ENCODE results near the gene MCTP1. TPM values are rescaled to one million over a fixed set of nuclear protein-coding genes. Genes with fewer than 3 reads are reported as not detected.

MCTP1 gene
- total RNA-seq, 1 donor from 2014 or later: 1.9 TPM

DNA sequence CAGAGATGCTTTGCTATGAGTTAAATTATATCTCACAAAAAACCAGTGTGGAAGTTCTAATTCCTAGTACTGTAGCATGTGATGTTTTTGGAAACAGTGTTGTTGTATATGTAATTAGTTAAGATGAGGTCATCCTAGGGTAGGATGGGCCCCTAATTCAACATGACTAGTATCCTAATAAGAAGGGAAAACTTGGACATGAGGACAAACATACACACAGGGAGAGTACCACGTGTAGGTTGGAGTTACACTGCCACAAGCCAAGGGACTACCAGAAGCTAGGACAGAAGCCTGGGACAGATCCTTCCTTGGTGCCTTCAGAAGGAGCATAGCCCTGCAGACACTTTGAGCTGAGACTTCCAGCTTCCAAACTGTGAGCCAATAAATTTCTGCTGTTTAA, 234.2 kb downstream of the MCTP1 start:
- CTCF ChIA-PET: no interaction called here
- POLR2A ChIA-PET: no interaction called here
- intact Hi-C loops (cut with micrococcal nuclease): no loop called here

DNA sequence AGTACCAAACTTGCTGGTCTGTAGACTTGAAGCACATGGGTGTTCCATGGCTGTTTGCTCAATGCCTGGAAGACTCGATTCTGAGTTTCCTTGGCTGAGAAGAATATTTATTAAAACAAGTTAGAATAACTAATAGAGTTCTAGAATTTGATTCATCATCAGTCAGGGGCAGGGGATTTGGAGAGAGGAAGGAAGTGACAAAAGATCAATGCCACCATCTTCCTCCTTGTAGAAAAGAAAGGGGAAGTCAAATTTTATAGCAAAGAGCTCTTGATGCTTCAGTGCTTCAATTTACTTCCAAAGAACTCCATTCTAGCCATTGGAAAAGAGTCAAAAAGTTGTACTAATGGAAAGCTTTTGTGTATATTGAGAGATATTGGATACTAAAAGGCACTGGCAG, 236.3 kb downstream of the MCTP1 start:
- Mint-ChIP-seq H3K27me3 (no peaks in the 10 kb centered on the region), H3K27ac (no peak overlapping the region), H3K9me3 (peaks cover 4% of the 10 kb centered on the region), H3K4me1 (no peaks in the 10 kb centered on the region), H3K36me3 (ENCODE audit: low read depth) (no peaks in the 10 kb centered on the region), H3K4me3 (no peak overlapping the region)
- intact Hi-C loops (cut with micrococcal nuclease): no loop called here
- CTCF ChIA-PET: no interaction called here
- POLR2A ChIA-PET: interaction anchor here (0.6 kb wide), 1 partner anchor 27 kb away, joined by 3 read pairs; no protein-coding TSS in a partner anchor
- TF ChIP-seq, protein P1, sequence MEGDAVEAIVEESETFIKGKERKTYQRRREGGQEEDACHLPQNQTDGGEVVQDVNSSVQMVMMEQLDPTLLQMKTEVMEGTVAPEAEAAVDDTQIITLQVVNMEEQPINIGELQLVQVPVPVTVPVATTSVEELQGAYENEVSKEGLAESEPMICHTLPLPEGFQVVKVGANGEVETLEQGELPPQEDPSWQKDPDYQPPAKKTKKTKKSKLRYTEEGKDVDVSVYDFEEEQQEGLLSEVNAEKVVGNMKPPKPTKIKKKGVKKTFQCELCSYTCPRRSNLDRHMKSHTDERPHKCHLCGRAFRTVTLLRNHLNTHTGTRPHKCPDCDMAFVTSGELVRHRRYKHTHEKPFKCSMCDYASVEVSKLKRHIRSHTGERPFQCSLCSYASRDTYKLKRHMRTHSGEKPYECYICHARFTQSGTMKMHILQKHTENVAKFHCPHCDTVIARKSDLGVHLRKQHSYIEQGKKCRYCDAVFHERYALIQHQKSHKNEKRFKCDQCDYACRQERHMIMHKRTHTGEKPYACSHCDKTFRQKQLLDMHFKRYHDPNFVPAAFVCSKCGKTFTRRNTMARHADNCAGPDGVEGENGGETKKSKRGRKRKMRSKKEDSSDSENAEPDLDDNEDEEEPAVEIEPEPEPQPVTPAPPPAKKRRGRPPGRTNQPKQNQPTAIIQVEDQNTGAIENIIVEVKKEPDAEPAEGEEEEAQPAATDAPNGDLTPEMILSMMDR (IDR thresholded peaks at IDR 0.05): no peak
- ATAC-seq (ENCODE audit: low read depth): no peak
- no peak for DNase-seq

More for the DNA sequence above, 234.2 kb downstream of the MCTP1 start:
- ATAC-seq (ENCODE audit: low read depth) (no peak), DNase-seq (no peak)
- Mint-ChIP-seq H3K4me3 (no peak overlapping the region), H3K27me3 (no peaks in the 10 kb centered on the region), H3K27ac (no peak overlapping the region), H3K36me3 (ENCODE audit: low read depth) (no peaks in the 10 kb centered on the region), H3K9me3 (peaks cover 4% of the 10 kb centered on the region), H3K4me1 (no peaks in the 10 kb centered on the region)
- TF ChIP-seq, protein P1 (IDR thresholded peaks at IDR 0.05): no peak

DNA sequence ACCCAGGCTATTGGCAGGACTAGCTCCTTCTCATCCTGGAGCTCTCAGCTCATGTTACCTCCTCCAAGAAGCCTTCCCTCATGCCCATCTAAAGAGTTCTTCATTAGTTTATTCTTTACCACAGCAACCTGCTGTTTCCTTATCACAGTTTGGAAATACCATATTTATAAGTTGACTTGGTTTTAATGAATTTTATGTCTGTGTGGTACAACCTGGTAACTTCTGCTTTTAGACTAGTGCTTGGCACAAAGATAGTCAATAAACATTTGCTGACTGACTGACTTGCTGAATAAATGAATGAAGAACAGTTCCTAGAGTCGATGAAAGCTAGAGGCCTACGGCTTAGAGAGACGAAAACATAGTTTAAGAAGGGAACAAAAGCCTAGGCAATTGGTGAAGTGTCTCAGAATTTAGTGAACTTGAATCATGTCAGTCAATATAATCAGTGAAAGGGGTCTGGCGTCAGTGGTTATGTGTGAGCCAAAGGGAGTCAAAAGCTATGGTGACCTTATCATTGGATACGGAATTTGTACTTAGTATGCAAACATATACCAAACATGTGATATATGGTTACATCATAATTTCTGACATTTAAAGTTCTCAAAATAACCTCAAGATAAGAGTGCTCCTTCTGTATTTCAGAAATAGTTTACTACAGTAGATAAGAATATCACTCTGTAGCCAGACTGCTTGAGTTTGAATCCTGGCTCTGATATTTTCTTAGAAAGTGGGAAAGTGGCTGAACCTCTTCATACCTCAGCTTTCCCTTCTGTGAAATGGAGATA, 239.5 kb downstream of the MCTP1 start:
- Mint-ChIP-seq H3K4me1 (no peaks in the 10 kb centered on the region), H3K9me3 (peaks cover 4% of the 10 kb centered on the region), H3K36me3 (ENCODE audit: low read depth) (no peaks in the 10 kb centered on the region), H3K27me3 (no peaks in the 10 kb centered on the region), H3K27ac (no peak overlapping the region), H3K4me3 (no peak overlapping the region)
- ATAC-seq (ENCODE audit: low read depth) (no peak), DNase-seq (no peak)
- intact Hi-C loops (cut with micrococcal nuclease): no loop called here
- ChIA-PET CTCF (no interaction called here), POLR2A (no interaction called here)
- TF ChIP-seq, protein P1 (IDR thresholded peaks at IDR 0.05): no peak

DNA sequence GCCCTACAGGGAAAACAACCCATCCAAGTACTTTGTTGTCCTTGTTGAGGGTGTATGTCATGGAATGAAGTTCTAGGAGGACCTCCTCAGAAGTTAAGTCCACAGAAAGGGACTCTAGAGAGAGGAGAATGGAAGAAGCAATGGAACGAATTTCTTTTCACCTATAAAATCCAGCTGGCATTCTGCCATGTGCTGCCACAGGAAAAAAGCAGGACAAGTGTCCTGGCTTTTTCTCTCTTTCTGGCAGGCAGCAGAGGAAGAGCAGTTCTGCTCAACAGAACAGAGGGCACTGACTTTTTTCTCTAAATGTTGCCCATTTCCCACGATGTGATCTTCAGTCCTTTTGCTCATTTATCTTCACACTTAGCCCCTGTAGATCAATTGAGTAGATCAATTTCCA, 240.8 kb downstream of the MCTP1 start:
- no peaks in the 10 kb centered on the region for H3K27me3 Mint-ChIP-seq

DNA sequence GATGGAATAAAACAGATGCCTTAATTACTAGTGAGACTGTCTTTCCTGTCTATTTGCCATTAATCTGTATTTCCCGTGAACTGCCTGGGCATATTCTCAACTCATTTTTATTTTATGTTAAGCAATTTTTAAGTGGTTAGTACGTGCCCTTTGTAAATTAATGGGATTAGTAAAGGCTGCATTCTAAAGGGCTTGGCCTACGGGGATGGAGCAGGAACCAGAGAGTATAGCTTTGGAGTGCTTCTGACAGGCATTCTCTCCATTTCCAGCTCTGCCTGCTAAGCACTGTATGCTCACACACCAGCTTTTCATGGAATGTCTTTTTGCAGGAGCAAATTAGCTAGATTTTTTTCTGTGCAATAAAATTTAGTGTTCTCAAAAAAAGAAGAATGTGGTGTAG, 241.2 kb downstream of the MCTP1 start:
- TF ChIP-seq, protein P1 (IDR thresholded peaks at IDR 0.05): no peak
- Mint-ChIP-seq H3K27ac (no peak overlapping the region), H3K27me3 (no peaks in the 10 kb centered on the region), H3K36me3 (ENCODE audit: low read depth) (no peaks in the 10 kb centered on the region), H3K4me3 (no peak overlapping the region), H3K9me3 (peaks cover 4% of the 10 kb centered on the region), H3K4me1 (no peaks in the 10 kb centered on the region)
- ChIA-PET CTCF (no interaction called here), POLR2A (no interaction called here)
- DNase-seq (no peak), ATAC-seq (ENCODE audit: low read depth) (no peak)
- intact Hi-C loops (cut with micrococcal nuclease): no loop called here

More for the DNA sequence above, 240.8 kb downstream of the MCTP1 start:
- H3K9me3 Mint-ChIP-seq: peaks cover 4% of the 10 kb centered on the region
- H3K4me1 Mint-ChIP-seq: no peaks in the 10 kb centered on the region
- TF ChIP-seq, protein P1 (IDR thresholded peaks at IDR 0.05): no peak
- intact Hi-C loops (cut with micrococcal nuclease): no loop called here
- no peak overlapping the region for H3K4me3 Mint-ChIP-seq
- DNase-seq: no peak
- ChIA-PET CTCF (no interaction called here), POLR2A (no interaction called here)
- ATAC-seq (ENCODE audit: low read depth): no peak
- H3K36me3 Mint-ChIP-seq (ENCODE audit: low read depth): no peaks in the 10 kb centered on the region
- H3K27ac Mint-ChIP-seq: no peak overlapping the region

Data from activated B cell treated with CpG ODN at 0.5 μM for 24 hours (primary cell).